ES-I3 (cell line): ENCODE results near the gene VPS35L.

Experiments used
- H3K36me3 ChIP-seq: 2 replicates; pipeline ENCODE4 v1.6.1; 2013; ENCODE audit warnings: mild to moderate bottlenecking, low read length, control low read depth, moderate library complexity; ENCODE audit not compliant: insufficient read depth
- H3K4me1 ChIP-seq: 2 replicates; pipeline ENCODE4 v1.6.1; 2013; ENCODE audit warnings: mild to moderate bottlenecking, control low read depth, low read length; ENCODE audit not compliant: insufficient read depth
- H3K9ac ChIP-seq: 2 replicates; pipeline ENCODE4 v1.6.1; 2013; ENCODE audit warnings: low read depth, mild to moderate bottlenecking, low read length, moderate library complexity
- H3K9me3 ChIP-seq: 2 replicates; pipeline ENCODE4 v1.6.1; 2013; ENCODE audit warnings: mild to moderate bottlenecking, low read length, moderate library complexity; ENCODE audit not compliant: control insufficient read depth, insufficient read depth

The VPS35L gene

DNA sequence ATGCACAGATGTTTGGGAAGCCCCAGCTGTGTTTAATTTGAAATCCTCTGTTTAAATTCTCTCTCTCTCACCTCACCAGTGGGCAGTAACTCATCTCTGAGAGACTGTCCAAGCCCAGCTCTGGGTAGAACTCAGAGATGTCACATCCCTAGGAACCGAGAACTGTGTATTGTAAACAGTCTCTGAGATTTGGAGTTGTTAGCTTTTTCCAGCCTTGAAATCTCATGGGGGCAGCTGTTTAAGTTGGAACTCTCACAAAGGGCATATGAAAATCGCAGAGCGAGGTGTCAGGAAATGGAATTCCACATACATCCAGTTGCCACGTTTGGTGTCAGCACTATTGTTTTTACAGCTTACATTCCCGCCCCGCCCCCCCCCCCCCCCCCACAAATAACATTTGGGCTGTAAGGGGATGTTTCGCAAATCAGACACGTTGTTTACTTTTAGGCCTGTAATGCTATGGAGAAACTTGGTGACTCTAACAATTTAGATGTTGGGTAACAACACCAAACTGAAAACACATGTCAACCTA, 34.3 kb downstream of the VPS35L start:
- Histone ChIP-seq H3K9ac (no peak overlapping the region), H3K4me1 (no peaks in the 10 kb centered on the region), H3K36me3 (no peaks in the 10 kb centered on the region; the same call in 1 of the 2 replicates), H3K9me3 (no peaks in the 10 kb centered on the region)

DNA sequence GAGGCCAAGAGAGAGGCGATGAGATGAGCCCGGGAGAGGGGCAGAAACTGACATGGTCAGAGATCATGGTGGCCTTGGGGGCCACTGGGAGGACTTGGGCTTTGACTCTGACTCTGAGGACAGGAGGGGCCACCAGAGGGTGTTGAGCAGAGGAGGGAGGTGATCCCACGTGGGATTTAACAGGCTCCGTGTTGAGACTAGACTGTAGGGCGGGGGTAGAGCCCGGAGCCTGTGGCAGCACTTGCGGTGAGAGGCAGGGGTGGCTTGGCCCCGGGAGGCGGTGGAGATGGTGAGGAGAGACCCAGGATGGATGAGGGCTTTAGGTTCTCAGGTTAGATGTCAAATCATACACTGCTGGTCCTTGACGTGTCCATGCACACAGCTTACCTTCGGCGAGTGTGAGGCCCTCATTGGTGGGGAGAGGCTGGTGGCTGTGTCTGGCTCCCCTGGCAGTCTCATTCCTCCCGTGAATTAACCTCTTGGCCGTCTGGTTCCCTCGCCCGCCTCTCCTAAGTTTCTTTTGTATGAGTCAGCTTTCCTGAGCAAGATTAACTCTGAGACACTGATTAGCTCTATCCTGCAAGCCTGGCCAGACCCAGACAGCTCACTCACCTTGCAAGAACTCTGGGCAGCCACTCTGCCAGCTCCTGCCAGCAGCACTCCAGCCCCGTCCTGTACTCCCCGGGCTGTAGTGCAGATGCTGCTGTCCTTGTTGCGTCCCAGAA, 39.7 kb downstream of the VPS35L start:
- H3K9ac ChIP-seq, result no peak overlapping the region
- H3K36me3 ChIP-seq, result no peaks in the 10 kb centered on the region; the same call in 1 of the 2 replicates
- H3K4me1 ChIP-seq, result no peaks in the 10 kb centered on the region
- no peaks in the 10 kb centered on the region for H3K9me3 ChIP-seq

DNA sequence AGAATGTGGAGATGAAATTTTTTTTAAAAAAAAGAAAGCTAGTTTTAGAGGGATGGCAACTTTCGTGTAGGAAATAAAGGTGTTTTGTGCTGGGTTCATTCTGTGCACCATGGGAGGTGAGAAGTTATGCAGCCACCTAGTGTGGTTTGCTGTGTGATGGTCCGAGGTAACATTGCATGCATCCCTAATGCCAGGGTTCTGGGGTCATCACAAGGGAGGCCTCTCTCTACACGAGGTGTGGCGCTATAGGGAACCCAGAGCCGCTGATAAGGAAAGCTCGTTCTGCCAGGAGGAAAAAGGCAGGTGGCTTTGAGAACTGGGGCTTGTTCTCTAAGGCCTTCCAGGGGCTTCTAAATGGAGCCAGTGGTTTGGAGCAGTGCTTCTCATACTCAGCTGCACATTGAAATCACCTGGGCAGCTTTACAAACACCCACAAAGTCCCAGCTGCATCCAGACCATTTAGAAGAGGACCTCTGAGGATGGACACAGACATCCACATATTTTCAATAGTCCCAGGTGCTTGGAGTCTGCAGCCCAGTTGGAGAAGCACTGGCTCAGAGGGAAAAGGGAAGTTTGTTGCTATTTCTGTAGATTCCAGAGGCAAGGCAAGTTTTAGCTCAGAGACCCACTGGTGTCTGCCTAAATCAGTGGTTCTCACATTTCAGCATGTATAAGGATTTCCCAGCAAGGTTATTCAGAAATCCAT, 43.5 kb downstream of the VPS35L start:
- Histone ChIP-seq H3K9ac (no peak overlapping the region), H3K4me1 (no peaks in the 10 kb centered on the region), H3K9me3 (no peaks in the 10 kb centered on the region), H3K36me3 (peaks cover 5% of the 10 kb centered on the region; the same call in 1 of the 2 replicates)

DNA sequence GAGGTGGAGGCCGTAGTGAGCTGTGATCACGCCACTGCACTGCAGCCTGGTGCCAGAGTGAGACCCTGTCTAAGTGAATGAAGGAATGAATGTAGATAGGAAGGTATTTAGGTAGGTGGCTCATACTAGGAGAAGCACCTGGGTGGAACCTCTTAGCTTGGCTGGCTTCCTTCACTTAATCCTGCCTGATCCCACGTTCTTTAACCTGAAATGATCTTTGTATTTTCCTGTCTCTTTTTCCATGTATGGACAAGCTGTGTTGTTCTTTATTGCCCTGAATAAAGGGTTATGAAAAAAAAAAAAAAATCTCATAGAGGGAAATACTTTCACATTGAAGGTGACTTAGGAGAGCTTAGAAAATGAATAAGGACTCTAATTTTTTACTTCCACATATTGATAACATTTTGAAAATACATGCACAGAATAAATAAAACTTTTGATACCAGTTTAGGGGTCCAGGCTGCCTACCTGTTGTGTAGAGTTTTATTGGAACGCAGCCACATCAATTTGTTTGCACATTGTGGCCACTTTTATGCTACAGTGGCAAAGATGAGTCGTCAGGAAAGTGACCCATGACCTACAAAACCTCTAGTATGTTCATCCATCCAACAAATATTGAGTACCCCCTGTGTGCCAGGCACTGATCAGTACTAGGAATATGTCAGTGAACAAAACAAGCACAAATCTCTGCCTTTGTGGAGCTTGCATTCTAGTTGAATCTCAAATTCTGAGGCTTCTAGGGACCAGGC, 44.6 kb downstream of the VPS35L start:
- Histone ChIP-seq H3K36me3 (peaks cover 5% of the 10 kb centered on the region; the same call in 1 of the 2 replicates), H3K9ac (no peak overlapping the region), H3K9me3 (no peaks in the 10 kb centered on the region), H3K4me1 (no peaks in the 10 kb centered on the region)

DNA sequence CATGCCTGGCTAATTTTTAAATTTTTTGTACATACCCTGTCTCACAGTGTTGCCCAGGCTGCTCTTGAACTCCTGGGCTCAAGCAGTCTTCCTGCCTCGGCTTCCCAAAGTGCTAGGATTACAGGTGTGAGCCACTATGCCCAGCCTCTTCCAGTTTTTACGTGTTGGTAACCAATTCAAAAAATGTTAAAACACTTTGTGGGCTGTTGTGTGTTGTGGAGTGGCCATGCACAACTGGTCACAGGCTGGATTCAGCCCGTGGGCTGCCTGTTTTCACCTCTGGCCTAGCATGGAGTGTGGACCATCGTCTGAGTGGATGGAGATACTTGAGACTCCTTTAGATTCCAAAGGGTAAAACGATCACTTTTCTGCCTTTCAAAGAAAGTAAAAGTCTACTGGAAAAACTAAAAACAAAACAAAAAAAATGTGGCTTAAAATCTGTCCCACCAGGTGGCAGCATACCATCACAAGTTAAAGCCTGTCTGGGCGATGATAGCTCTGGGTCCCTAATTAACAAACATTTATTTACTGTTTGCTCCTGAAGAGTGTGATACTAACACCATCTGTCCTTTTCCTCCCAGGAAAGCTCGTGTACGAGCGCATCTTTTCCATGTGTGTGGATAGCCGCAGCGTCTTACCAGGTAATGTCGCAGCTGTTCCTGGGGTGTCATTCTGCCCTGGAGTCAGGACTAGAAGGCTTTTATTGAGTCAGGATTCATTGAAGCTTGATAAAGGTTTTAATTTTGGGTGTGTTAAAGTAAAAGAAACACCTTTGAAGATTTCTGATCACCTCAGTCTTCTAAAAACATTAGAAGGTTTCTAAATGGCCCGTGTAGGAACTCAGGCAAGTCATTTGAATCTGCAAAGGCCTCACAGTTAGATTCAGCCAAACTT, 45.8 kb downstream of the VPS35L start:
- H3K4me1 ChIP-seq, result no peaks in the 10 kb centered on the region
- H3K9ac ChIP-seq, result no peak overlapping the region
- no peaks in the 10 kb centered on the region; the same call in 1 of the 2 replicates for H3K9me3 ChIP-seq
- H3K36me3 ChIP-seq, result peaks cover 5% of the 10 kb centered on the region; the same call in 1 of the 2 replicates

DNA sequence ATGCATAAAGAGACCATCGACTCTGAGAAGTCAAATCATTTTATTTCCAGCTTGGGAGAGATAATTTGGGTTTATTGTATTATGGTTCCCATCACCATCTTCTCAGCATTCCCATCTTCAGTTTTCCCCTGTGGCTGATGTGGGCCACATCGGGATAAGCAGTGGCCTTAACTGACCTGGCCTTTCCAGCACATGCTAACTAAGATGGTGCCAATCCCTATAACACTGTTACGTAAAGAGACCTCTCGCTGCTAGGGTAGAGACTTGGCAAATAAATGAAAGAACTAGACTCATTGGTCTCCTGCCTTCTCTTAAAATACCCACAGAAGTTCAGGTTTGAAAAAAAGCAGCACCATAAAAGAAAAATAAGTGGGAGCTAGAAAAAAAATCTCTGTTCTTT, 49.4 kb downstream of the VPS35L start:
- Histone ChIP-seq H3K36me3 (peaks cover 11% of the 10 kb centered on the region), H3K4me1 (no peaks in the 10 kb centered on the region), H3K9me3 (no peaks in the 10 kb centered on the region; the same call in 1 of the 2 replicates), H3K9ac (no peak overlapping the region)

DNA sequence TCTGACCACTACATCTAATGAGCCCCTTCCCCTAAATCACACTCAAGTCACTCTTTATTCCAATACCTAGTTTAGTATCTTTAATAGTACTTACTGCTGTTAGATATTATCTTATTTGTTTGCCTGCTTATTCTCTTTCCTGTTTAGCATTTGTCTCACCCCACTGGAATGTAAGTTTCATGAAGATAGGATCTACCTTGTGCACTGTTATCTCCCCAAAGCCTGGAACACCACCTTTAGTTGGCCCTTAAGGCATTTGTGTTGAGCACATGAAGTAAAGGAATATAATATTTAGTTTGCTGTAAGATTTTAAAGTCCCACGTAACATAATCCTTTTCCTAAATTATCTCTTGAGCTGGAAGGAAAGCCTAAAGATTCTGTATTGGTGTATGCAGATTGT, 50.2 kb downstream of the VPS35L start:
- Histone ChIP-seq H3K9me3 (no peaks in the 10 kb centered on the region; the same call in 1 of the 2 replicates), H3K36me3 (peaks cover 11% of the 10 kb centered on the region), H3K9ac (no peak overlapping the region), H3K4me1 (no peaks in the 10 kb centered on the region)

DNA sequence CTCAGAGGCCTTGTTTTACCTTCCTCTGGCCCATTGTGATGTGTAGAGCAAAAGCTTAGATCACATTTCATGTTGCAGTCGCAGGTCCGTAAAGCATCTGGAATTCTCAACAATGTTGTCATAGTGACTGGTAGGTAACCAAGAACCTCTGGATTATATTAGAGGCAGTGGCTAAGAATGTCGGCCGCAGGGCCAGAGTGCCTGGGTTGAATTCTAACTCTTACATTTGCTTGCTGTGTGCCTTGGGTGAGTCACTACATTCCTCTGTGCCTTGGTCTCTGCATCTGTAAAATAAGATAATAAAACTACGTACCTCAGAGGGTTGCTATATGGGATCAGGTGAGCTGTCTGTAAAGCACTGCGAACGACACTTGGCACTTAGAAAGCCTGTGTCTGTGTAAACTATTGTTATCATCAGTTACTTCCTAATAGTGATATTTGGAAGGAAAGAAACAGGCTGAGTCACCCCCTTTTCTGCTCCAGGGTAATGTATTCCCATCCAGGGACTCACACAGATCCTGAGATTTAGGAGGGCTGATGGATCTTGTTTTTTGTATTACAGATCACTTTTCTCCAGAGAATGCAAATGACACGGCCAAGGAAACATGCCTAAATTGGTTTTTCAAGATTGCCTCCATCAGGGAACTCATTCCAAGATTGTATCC, 52.2 kb downstream of the VPS35L start:
- Histone ChIP-seq H3K36me3 (peaks cover 11% of the 10 kb centered on the region), H3K9ac (no peak overlapping the region), H3K9me3 (no peaks in the 10 kb centered on the region; the same call in 1 of the 2 replicates), H3K4me1 (no peaks in the 10 kb centered on the region)

DNA sequence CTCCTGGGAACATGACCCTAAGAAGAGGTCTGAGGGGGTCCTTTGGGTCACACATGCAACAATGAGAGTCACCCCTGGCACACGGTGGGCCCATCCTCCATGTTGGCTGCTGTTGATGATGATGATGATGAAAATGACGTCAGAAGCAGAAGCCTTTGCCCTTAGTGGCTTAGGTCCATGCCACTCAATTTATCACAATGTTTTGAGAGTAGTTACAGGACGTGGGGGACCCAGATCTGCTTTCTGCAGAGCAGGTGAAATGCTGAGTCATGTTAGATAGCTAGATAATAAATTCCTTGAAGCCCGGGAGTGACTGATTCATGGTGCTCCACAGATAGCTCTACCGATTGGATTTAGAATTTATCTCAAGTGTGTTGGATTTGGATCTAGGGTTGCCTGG, 53.9 kb downstream of the VPS35L start:
- H3K9ac ChIP-seq, result no peak overlapping the region
- peaks cover 5% of the 10 kb centered on the region; the same call in 1 of the 2 replicates for H3K36me3 ChIP-seq
- no peaks in the 10 kb centered on the region for H3K4me1 ChIP-seq
- H3K9me3 ChIP-seq, result no peaks in the 10 kb centered on the region; the same call in 1 of the 2 replicates

DNA sequence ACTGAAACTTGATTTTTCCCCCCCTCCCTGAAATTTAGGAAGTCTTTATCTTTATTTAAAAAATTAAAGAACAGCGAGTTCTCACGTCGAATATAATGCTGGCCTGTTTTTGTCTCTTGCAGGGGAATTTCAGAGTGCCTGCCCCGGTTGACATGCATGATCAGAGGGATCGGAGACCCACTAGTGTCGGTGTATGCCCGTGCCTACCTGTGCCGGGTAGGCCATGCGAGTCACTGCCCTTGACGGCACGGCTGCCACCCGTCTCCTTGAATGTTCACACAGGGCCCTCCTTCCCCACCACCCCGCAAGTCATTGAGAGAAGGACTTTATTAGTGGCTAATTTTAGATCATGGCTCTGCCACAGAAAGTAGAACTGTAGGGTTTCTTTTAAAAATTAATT, 54.7 kb downstream of the VPS35L start:
- Histone ChIP-seq H3K9ac (no peak overlapping the region), H3K9me3 (no peaks in the 10 kb centered on the region; the same call in 1 of the 2 replicates), H3K36me3 (peaks cover 5% of the 10 kb centered on the region; the same call in 1 of the 2 replicates), H3K4me1 (no peaks in the 10 kb centered on the region)

DNA sequence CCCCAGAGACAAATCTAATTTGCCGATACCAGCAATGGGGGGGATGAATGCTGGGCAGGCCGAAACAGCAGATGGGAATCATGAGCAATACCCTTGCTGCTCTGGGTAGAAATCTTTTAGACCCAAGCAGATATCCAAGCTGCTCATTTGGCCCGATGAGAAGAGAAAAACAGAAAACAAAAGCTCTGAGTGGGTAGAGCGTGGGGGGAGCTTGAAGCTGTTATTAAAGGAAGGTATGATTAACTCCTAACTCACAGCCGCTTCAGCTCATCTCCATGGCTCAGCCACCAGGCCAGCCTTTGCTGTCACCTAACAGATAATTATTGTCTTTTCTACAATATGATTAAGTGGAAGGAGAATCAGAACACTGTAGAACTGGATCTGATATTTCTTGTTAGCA, 58.3 kb downstream of the VPS35L start:
- Histone ChIP-seq H3K9ac (no peak overlapping the region), H3K9me3 (no peaks in the 10 kb centered on the region), H3K36me3 (no peaks in the 10 kb centered on the region; the same call in 1 of the 2 replicates), H3K4me1 (no peaks in the 10 kb centered on the region)

DNA sequence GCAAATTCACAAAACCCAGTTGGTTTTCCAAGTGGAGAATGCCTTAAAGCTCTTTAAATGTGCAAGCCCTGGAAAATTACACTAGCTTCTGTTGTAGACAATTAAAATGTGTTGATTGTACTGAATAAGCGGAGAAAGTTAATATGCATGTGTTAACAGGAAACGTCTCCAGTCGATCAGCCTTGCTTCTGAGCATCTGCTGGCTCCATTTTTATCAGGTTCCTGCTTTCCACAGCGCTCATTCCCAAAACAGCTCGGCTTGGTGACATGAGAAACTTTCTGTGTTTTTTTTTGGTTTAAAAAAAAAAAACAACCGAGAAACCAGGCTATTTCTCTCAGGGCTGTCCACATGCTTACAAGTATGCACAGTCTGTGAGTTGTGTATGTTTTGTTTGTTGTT, 60.7 kb downstream of the VPS35L start:
- Histone ChIP-seq H3K9ac (no peak overlapping the region), H3K36me3 (no peaks in the 10 kb centered on the region; the same call in 1 of the 2 replicates), H3K4me1 (no peaks in the 10 kb centered on the region), H3K9me3 (no peaks in the 10 kb centered on the region)

DNA sequence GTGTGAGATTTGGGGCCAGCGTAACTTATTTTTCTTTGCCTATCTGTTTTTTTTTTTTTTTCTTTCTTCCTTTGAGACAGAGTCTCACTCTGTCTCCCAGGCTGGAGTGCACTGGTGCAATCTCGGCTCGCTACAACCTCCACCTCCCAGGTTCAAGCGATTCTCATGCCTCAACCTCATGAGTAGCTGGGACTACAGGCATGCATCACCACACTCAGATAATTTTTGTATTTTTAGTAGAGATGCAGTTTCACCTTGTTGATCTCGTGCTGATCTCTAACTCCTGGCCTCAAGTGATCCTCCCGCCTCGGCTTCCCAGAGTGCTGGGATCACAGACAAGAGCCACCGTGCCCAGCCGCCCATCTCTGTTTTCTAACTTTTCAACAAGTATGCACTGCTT, 63.4 kb downstream of the VPS35L start:
- Histone ChIP-seq H3K9ac (no peak overlapping the region), H3K9me3 (no peaks in the 10 kb centered on the region), H3K36me3 (peaks cover 7% of the 10 kb centered on the region; the same call in 1 of the 2 replicates), H3K4me1 (no peaks in the 10 kb centered on the region)
